WI38 (cell line): ENCODE data around the gene TRMT1.

Source experiments
- H3K4me3 ChIP-seq: 2 replicates; pipeline ENCODE4 v1.5.1; 2011; ENCODE audit warnings: low read depth, mild to moderate bottlenecking, control low read depth, low read length
- TF ChIP-seq, protein P1 (sequence below): IDR thresholded peaks from 2 replicates; pipeline ENCODE4 v1.5.1; 2012; ENCODE audit warnings: low read depth, mild to moderate bottlenecking, control low read depth, low read length

The TRMT1 gene

DNA sequence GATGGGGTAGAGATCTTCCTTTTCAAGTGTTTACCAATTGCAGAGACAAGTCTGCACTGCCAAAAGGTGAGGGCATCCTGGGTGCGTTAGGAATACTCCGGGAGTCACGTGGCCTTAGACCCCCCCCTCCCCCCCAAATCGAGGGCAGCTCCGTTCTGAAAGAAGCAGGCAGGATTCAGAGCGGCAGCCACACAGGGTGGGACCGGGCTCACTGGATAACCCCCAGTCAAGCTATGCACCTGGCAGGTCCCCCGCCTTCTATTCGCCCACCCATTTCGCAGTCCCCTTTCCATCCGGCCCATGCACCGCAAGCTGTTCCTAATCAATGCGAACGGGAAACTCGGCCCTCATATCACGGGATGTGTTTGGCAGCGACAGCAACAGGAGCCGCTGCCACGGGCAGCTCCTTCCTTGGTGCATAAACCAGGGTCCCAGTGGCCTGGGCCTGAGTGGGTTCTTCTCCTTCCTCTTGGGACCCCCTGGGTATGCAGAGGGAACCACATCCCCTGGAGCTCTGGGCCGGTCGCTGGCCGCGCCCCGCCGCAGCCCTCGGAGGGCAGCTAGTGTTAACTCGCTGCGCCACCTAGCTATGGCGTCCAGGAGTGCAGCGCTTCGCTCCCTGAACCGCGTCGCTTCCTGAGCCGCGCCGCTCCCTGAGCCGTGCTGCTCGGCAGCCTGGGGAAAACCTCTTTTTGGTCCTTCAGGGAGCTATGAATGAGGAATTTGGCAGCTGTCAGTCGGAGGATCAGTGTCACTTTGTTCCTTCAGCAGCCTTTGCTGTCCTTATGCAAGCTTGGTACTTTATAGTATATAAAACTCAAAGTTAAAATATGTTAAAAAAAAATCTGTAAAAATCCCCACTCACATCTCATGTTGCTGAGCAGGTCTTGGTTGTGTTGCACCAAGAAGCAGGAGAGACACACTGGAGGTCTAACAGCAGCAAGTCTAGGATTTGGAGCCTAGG, 55.3 kb downstream of the TRMT1 start:
- TF ChIP-seq, protein P1, sequence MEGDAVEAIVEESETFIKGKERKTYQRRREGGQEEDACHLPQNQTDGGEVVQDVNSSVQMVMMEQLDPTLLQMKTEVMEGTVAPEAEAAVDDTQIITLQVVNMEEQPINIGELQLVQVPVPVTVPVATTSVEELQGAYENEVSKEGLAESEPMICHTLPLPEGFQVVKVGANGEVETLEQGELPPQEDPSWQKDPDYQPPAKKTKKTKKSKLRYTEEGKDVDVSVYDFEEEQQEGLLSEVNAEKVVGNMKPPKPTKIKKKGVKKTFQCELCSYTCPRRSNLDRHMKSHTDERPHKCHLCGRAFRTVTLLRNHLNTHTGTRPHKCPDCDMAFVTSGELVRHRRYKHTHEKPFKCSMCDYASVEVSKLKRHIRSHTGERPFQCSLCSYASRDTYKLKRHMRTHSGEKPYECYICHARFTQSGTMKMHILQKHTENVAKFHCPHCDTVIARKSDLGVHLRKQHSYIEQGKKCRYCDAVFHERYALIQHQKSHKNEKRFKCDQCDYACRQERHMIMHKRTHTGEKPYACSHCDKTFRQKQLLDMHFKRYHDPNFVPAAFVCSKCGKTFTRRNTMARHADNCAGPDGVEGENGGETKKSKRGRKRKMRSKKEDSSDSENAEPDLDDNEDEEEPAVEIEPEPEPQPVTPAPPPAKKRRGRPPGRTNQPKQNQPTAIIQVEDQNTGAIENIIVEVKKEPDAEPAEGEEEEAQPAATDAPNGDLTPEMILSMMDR = peak; percentile 87

GRCh38 chr19:13060233-13060963, 56.1 kb downstream of the TRMT1 start:
- TF ChIP-seq, protein P1 = no peak
- H3K4me3 ChIP-seq = no peak overlapping the region

More for the DNA sequence above, 55.3 kb downstream of the TRMT1 start:
- no peak overlapping the region for H3K4me3 ChIP-seq

DNA sequence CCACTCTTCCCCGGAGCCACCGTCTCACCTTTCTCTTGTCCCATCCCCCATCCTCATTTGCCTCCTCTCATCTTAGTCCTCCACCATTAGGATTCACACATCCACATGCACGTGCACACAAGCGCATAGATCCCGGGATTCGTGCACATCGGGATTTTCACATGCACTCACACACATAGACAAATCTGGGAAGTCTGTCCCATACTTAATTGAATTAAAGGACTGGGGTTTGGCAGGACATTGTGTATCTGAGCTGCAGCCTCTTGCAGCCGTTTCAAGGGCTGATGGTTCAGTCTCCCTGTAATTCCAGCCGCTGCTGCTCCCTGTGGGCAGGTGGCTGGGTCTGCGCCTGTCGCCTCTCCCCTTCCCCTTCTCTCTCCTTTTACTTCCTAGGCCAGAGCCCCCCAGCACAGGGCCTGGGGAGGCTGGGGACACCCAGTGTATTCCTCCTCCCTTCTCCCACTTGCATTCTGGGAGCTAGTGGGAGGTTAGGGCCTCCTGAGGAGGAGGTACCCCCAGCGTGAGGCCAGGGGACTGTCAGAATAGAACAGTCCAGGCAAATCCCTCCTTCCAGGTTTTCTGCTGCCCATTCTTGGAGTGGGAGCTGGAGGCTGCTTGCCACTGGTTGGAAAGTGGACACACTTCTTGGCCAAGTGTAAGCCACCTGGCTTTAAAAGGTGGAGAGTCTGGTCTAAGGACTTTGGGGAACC, 57.4 kb downstream of the TRMT1 start:
- no peak overlapping the region for H3K4me3 ChIP-seq
- TF ChIP-seq, protein P1 = no peak

GRCh38 chr19:13057744-13058143, 58.8 kb downstream of the TRMT1 start:
- H3K4me3 ChIP-seq = no peak overlapping the region
- TF ChIP-seq, protein P1 = no peak

DNA sequence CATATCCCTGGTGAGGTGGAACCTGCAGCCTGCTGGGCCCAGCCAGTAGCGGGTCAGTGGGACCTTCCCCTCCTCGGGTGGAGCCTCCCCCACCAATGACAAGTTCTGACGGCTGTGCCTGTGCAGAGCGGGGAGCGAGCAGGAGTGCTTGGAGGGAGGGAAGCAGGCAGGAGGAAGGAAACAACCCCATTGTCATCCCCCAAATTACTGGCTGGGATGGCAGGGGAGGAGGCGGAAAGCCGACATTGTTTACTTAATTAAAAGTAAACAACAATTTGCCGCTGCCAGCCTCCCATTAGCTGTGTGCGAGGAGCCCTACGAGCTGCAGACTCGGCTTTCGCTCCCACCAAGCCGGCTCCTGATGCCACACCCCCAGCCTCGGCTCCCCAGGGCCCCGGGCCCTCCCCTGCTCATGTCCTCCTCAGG, 59.4 kb downstream of the TRMT1 start:
- TF ChIP-seq, protein P1 = no peak

DNA sequence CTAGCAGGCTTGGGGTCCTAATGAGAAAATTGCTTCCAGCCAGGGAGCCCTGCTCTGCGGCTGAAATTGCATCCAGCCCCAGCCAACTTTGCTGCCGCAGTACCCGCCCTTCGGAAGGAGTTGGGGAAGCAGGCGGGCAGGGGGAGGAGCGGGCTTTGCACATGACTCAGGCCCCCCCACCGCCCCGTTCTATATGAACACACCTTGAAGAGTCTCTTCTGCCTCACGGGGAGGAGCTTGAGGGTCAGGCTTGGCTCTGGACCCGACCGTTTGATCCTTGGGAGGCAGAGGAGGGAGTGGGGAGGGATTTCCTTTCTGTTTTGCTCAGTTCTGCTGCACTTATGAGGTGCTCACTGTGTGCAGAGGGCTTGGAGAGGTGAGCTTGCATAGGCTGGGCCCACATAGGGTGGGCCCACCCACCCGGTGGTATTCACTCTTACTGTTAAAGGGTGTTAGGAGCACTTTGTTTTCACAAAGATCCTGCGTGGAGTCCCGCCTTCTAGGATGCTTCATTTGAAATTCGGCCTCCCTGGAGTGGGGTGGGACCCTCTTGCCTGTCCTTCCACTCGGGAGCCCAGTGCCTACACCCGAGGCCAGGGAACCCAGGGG, 60.4 kb downstream of the TRMT1 start:
- TF ChIP-seq, protein P1 = no peak
- H3K4me3 ChIP-seq = peak overlapping the region; percentile 40

More for the DNA sequence above, 59.4 kb downstream of the TRMT1 start:
- H3K4me3 ChIP-seq = no peak overlapping the region
